Cardiac muscle cell (in vitro differentiated cells and primary cell): Measurements from ENCODE around the gene EPHB2. TPM values are rescaled to one million over a fixed set of nuclear protein-coding genes. Genes with fewer than 3 reads are reported as not detected.

ENCODE experiments used
- DNase-seq, 2 donors: peaks; one replicate each; pipeline versions ENCODE4 v3.0.0 to v3.0.0-alpha.2; 2010 to 2017; ENCODE audit warnings: low read depth in 1 of 2, low spot score in 1 of 2
- H3K27ac ChIP-seq: fragments of 200-600 bp; sonication (generic); 2 replicates; pipeline ENCODE4 v1.5.1; 2016
- H3K27me3 ChIP-seq: fragments of 200-600 bp; sonication (generic); 2 replicates; pipeline ENCODE4 v1.6.0; 2016; ENCODE audit warnings: control low read depth
- H3K36me3 ChIP-seq: fragments of 200-600 bp; sonication (generic); 2 replicates; pipeline ENCODE4 v1.5.1; 2016; ENCODE audit warnings: control low read depth
- H3K4me1 ChIP-seq: fragments of 200-600 bp; sonication (generic); 2 replicates; pipeline ENCODE4 v1.8.1; 2017; ENCODE audit warnings: low read depth, mild to moderate bottlenecking, mixed run types
- H3K4me3 ChIP-seq: fragments of 200-600 bp; sonication (generic); 2 replicates; pipeline ENCODE4 v1.5.1; 2016; ENCODE audit warnings: mild to moderate bottlenecking
- H3K9me3 ChIP-seq: fragments of 200-600 bp; sonication (generic); 2 replicates; pipeline ENCODE4 v1.5.1; 2017; ENCODE audit warnings: low read depth, mild to moderate bottlenecking, control low read depth
- CTCF ChIP-seq: IDR thresholded peaks from 2 replicates; pipeline ENCODE4 v1.5.1; 2012; ENCODE audit warnings: low read depth, mild to moderate bottlenecking, low read length
- polyA plus RNA-seq: library from polyadenylated mRNA; unstranded; fragments of >200 nt; fragmentation: Nextera tagmentation; extraction: Ambion mirVana; gene quantifications from 2 replicates; pipeline ENCODE4 v1.2.1, GENCODE V29; 2016
- total RNA-seq: library from RNA; depleted of rRNA; stranded (reverse); fragments of >200 nt; gene quantifications from 2 replicates; pipeline ENCODE4 v1.2.3, GENCODE V29; 2016

The EPHB2 gene
- total and polyA plus RNA-seq, 2 experiments from 2014 or later: 38.8 to 96.3 TPM

GRCh38 chr1:22824466-22824865 lies 113.8 kb downstream of the EPHB2 start:
- no peaks in the 10 kb centered on the region for H3K9me3 ChIP-seq
- H3K4me1 ChIP-seq: peaks cover 39% of the 10 kb centered on the region
- H3K27ac ChIP-seq: no peak overlapping the region
- no peaks in the 10 kb centered on the region for H3K27me3 ChIP-seq
- TF ChIP-seq CTCF: no peak
- no peak overlapping the region for H3K4me3 ChIP-seq
- DNase-seq: no peak
- H3K36me3 ChIP-seq: no peaks in the 10 kb centered on the region

GRCh38 chr1:22824975-22825374 lies 114.3 kb downstream of the EPHB2 start:
- no peak for TF ChIP-seq CTCF
- no peak for DNase-seq
- Histone ChIP-seq H3K36me3 (no peaks in the 10 kb centered on the region), H3K4me3 (no peak overlapping the region), H3K27ac (no peak overlapping the region), H3K4me1 (peaks cover 42% of the 10 kb centered on the region), H3K9me3 (no peaks in the 10 kb centered on the region), H3K27me3 (no peaks in the 10 kb centered on the region)

- Histone ChIP-seq H3K36me3 (no peaks in the 10 kb centered on the region), H3K27me3 (no peaks in the 10 kb centered on the region), H3K4me1 (peaks cover 42% of the 10 kb centered on the region), H3K9me3 (no peaks in the 10 kb centered on the region), H3K27ac (peak overlapping the region; percentile 93), H3K4me3 (no peak overlapping the region)
- TF ChIP-seq CTCF: no peak
- no peak for DNase-seq
Observed at GRCh38 chr1:22825486-22826189, 115.0 kb downstream of the EPHB2 start.

GRCh38 chr1:22826604-22827580 lies 116.3 kb downstream of the EPHB2 start:
- Histone ChIP-seq H3K36me3 (no peaks in the 10 kb centered on the region), H3K27me3 (no peaks in the 10 kb centered on the region), H3K4me1 (peaks cover 42% of the 10 kb centered on the region), H3K4me3 (no peak overlapping the region), H3K9me3 (no peaks in the 10 kb centered on the region), H3K27ac (peak overlapping the region; percentile 93)
- peak; percentile 34 to 39 for DNase-seq
- no peak for TF ChIP-seq CTCF

GRCh38 chr1:22827666-22828483 lies 117.2 kb downstream of the EPHB2 start:
- H3K27me3 ChIP-seq: no peaks in the 10 kb centered on the region
- TF ChIP-seq CTCF: no peak
- H3K4me3 ChIP-seq: no peak overlapping the region
- H3K9me3 ChIP-seq: no peaks in the 10 kb centered on the region
- peak in 1 of 2 donors; percentile 78 for DNase-seq
- peaks cover 42% of the 10 kb centered on the region for H3K4me1 ChIP-seq
- peak overlapping the region; percentile 93 for H3K27ac ChIP-seq
- no peaks in the 10 kb centered on the region for H3K36me3 ChIP-seq
